Skeletal muscle tissue (tissue), 4 donors: ENCODE results near the gene DPPA5. TPM values are rescaled to one million over a fixed set of nuclear protein-coding genes. Genes with fewer than 3 reads are reported as not detected.
"Not testable (repeated sequence)": the region's sequence is repeated elsewhere in the genome, so short reads cannot be mapped to it uniquely, and the experiment has no call there.

ENCODE experiments used
- H3K27ac ChIP-seq: one replicate; pipeline ENCODE4 v1.7.0; 2013; ENCODE audit warnings: mild to moderate bottlenecking, low read depth, low read length, inconsistent platforms
- H3K27me3 ChIP-seq, 3 donors: one replicate each; pipeline ENCODE4 v1.7.0; 2013; ENCODE audit warnings: low read length in 3 of 3; ENCODE audit not compliant: control insufficient read depth in 3 of 3, insufficient read depth in 3 of 3
- H3K36me3 ChIP-seq, 3 donors: one replicate each; pipeline ENCODE4 v1.7.0; 2013; ENCODE audit warnings: low read length in 3 of 3; ENCODE audit not compliant: control insufficient read depth in 3 of 3, insufficient read depth in 3 of 3
- H3K4me1 ChIP-seq, 3 donors: one replicate each; pipeline ENCODE4 v1.7.0; 2013; ENCODE audit warnings: low read length in 3 of 3, mild to moderate bottlenecking in 3 of 3; ENCODE audit not compliant: control insufficient read depth in 3 of 3, insufficient read depth in 3 of 3
- H3K4me3 ChIP-seq, 3 donors: one replicate each; pipeline ENCODE4 v1.7.0; 2013; ENCODE audit warnings: low read length in 3 of 3
- H3K9ac ChIP-seq, 3 donors: one replicate each; pipeline ENCODE4 v1.7.0; 2013; ENCODE audit warnings: low read length in 3 of 3, mild to moderate bottlenecking in 3 of 3, moderate library complexity in 2 of 3, low read depth in 1 of 3
- H3K9me3 ChIP-seq, 3 donors: one replicate each; pipeline ENCODE4 v1.7.0; 2013; ENCODE audit warnings: low read length in 3 of 3; ENCODE audit not compliant: control insufficient read depth in 3 of 3
- total RNA-seq: library from RNA; depleted of rRNA; stranded (reverse); fragments of >200 nt; gene quantifications from one replicate; pipeline ENCODE4 v1.2.3, GENCODE V29; 2014
- donor health status: Osteomylitis.

Gene DPPA5
- total RNA-seq, 1 donor from 2014 or later: not detected

- H3K27ac ChIP-seq: no peak overlapping the region
- no peak overlapping the region for H3K4me3 ChIP-seq
- no peaks in the 10 kb centered on the region for H3K9me3 ChIP-seq
- H3K4me1 ChIP-seq: no peaks in the 10 kb centered on the region
- H3K27me3 ChIP-seq: no peaks in the 10 kb centered on the region
- no peaks in the 10 kb centered on the region for H3K36me3 ChIP-seq
- H3K9ac ChIP-seq: no peak overlapping the region
Measured at GRCh38 chr6:73341335-73341734, 12.7 kb downstream of the DPPA5 start.

DNA sequence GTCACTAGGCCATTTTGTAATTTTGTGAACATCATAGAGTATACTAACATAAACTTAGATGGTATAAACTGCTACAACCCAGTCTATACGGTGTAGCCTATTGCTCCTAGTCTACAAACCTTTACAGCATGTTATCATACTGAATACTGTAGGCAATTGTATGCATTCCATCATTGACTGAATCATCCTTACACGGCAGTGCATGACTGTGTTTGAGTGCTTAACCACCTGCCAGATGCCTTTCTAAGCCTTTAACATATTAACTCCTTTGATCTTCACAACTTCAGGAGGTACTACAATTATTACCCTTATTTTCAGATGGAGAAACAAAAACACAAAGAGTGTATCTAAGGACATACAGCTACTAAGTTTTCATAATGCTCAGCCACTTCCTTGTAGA lies 14.0 kb downstream of the DPPA5 start:
- H3K4me3 ChIP-seq: no peak overlapping the region
- H3K9ac ChIP-seq: no peak overlapping the region
- no peak overlapping the region for H3K27ac ChIP-seq

DNA sequence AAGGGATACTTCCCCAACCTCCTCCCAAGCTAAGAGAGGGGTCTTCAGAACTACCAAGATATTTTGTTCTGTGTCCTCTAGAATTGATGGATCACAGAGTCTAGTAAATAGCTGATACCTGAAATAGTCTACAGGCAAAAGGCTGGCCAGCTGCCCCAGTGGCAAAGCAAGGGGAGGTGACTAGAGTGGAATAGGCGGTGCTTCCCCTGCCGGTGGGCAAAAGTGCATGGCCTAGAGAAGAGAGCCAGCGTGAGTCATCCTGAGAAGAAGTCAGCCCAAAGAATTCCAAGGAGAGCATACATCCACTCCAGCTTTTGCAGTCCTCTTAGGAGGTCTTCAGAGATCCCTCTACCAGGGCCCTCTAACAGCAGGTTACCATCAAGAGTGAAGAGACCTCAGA lies 14.7 kb downstream of the DPPA5 start:
- Histone ChIP-seq H3K36me3 (no peaks in the 10 kb centered on the region), H3K4me3 (no peak overlapping the region), H3K27ac (no peak overlapping the region), H3K4me1 (no peaks in the 10 kb centered on the region), H3K27me3 (no peaks in the 10 kb centered on the region), H3K9ac (no peak overlapping the region), H3K9me3 (no peaks in the 10 kb centered on the region)

More for the DNA sequence above, 14.0 kb downstream of the DPPA5 start:
- Histone ChIP-seq H3K4me1 (no peaks in the 10 kb centered on the region), H3K9me3 (no peaks in the 10 kb centered on the region), H3K36me3 (no peaks in the 10 kb centered on the region), H3K27me3 (no peaks in the 10 kb centered on the region)

DNA sequence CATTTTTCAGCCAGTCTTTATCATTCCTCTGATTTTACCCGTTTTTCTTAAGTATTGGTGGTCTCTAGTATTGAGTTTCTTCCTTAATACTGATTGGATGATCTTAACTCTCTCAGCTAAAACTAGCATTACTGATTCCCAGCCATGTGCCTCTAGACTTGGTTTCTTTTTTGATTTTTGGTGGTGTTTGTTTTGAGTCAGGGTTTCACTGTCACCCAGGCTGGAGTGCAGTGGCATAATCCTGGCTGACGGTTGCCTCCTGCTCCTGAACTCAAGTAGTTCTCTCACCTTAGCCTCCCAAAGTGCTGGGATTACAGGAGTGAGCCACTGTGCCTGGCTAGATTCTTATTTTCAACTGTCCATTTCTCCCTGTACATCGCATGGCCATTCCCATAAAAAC lies 24.9 kb downstream of the DPPA5 start:
- H3K9ac ChIP-seq: no peak overlapping the region
- H3K27me3 ChIP-seq: no peaks in the 10 kb centered on the region
- no peaks in the 10 kb centered on the region for H3K9me3 ChIP-seq
- no peaks in the 10 kb centered on the region for H3K36me3 ChIP-seq
- H3K4me3 ChIP-seq: no peak overlapping the region
- no peak overlapping the region for H3K27ac ChIP-seq
- no peaks in the 10 kb centered on the region for H3K4me1 ChIP-seq

- no peaks in the 10 kb centered on the region for H3K36me3 ChIP-seq
- no peaks in the 10 kb centered on the region for H3K9me3 ChIP-seq
- H3K4me1 ChIP-seq: no peaks in the 10 kb centered on the region
- no peak overlapping the region for H3K4me3 ChIP-seq
- no peak overlapping the region for H3K27ac ChIP-seq
- H3K9ac ChIP-seq: no peak overlapping the region
- no peaks in the 10 kb centered on the region for H3K27me3 ChIP-seq
Measured at GRCh38 chr6:73328790-73329189, 25.3 kb downstream of the DPPA5 start.

- H3K27ac ChIP-seq: no peak overlapping the region
- H3K27me3 ChIP-seq: no peaks in the 10 kb centered on the region
Measured at GRCh38 chr6:73325656-73326055, 28.4 kb downstream of the DPPA5 start.

GRCh38 chr6:73323323-73323722 lies 30.8 kb downstream of the DPPA5 start:
- Histone ChIP-seq H3K9ac (no peak overlapping the region), H3K27ac (no peak overlapping the region), H3K27me3 (no peaks in the 10 kb centered on the region), H3K36me3 (no peaks in the 10 kb centered on the region), H3K4me3 (no peak overlapping the region), H3K4me1 (no peaks in the 10 kb centered on the region), H3K9me3 (no peaks in the 10 kb centered on the region)

More at GRCh38 chr6:73325656-73326055, 28.4 kb downstream of the DPPA5 start:
- Histone ChIP-seq H3K4me3 (no peak overlapping the region), H3K4me1 (no peaks in the 10 kb centered on the region), H3K9ac (no peak overlapping the region), H3K36me3 (no peaks in the 10 kb centered on the region), H3K9me3 (no peaks in the 10 kb centered on the region)

- H3K36me3 ChIP-seq: no peaks in the 10 kb centered on the region
- H3K9me3 ChIP-seq: peaks cover 0 to 4% (median 0%) of the 10 kb centered on the region in 3 donors
- H3K4me3 ChIP-seq: no peak overlapping the region
- H3K27ac ChIP-seq: no peak overlapping the region
- peaks cover 5 to 9% (median 6%) of the 10 kb centered on the region in 3 donors for H3K4me1 ChIP-seq
- peaks cover 16 to 19% (median 17%) of the 10 kb centered on the region in 3 donors for H3K27me3 ChIP-seq
- H3K9ac ChIP-seq: no peak overlapping the region
Measured at GRCh38 chr6:73314577-73315492, 39.2 kb downstream of the DPPA5 start.

- not testable (repeated sequence) for H3K36me3 ChIP-seq, H3K27ac ChIP-seq, H3K9me3 ChIP-seq
- peak overlapping the region; percentile 73 to 83 (median 75) for H3K4me3 ChIP-seq
- peak overlapping the region in 1 of 3 donors; percentile 33 for H3K9ac ChIP-seq
- peaks cover 8 to 14% (median 12%) of the 10 kb centered on the region in 3 donors for H3K4me1 ChIP-seq
- peaks cover 21 to 26% (median 22%) of the 10 kb centered on the region in 3 donors for H3K27me3 ChIP-seq
Measured at GRCh38 chr6:73310503-73310845, 43.6 kb downstream of the DPPA5 start.

DNA sequence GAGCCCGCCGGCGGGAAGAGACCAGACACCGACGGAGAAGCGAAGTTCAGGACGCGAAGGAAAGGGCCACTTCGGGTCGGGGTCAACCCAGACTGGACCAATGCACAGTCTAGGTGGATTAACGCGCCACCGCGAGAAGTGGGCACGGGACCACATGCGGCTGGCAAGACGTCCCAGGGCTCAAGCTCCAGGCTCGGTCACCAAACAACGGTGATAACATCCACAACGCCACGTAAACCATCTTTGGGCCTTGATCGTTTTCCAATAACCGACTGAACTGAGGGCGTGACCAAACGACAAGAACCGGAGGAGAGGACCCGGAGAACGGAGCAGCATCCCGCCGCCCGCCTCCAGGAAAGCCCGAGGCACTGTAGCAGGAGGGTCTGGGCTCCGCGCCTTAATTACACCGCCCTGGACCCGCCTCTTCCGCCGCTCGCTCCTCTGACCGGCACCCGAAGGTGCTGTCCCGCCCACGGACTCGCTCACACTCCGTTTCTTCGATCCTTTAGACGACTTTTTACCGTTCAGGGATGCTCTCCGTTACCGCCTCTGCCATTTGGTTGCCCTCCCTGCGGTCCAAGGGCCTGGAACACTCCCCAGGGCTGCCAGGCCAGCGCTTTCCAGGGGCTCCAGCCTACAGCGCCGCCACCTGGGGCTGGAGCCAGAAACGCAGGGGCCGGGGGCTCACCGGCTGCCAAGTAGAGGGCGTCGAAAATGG lies 44.1 kb downstream of the DPPA5 start:
- H3K4me3 ChIP-seq: peak overlapping the region; percentile 73 to 83 (median 75)
- no peaks in the 10 kb centered on the region for H3K9me3 ChIP-seq
- H3K36me3 ChIP-seq: no peaks in the 10 kb centered on the region
- H3K9ac ChIP-seq: peak overlapping the region; percentile 33 to 62 (median 59)
- H3K27ac ChIP-seq: no peak overlapping the region
- H3K4me1 ChIP-seq: peaks cover 8 to 12% (median 11%) of the 10 kb centered on the region in 3 donors
- peaks cover 15 to 20% (median 17%) of the 10 kb centered on the region in 3 donors for H3K27me3 ChIP-seq
